Lung (tissue), 12 donors: ENCODE data around the gene LRRC61. TPM values are rescaled to one million over a fixed set of nuclear protein-coding genes. Genes with fewer than 3 reads are reported as not detected.

Source experiments
- ATAC-seq: fragments of 200-7000 bp; cut with Tn5 transposase; one replicate; pipeline ENCODE4 v1.9.1; 2020; ENCODE audit warnings: moderate number of reproducible peaks; ENCODE audit not compliant: insufficient read depth, low FRiP score
- DNase-seq, 3 donors: peaks; one replicate each; pipeline ENCODE4 v3.0.0-alpha.2; 2013 to 2017
- H3K27ac ChIP-seq, 2 donors: one replicate each; pipeline ENCODE4 v1.5.1; 2013; ENCODE audit warnings: mild to moderate bottlenecking in 2 of 2, moderate library complexity in 2 of 2, control low read depth in 1 of 2, inconsistent platforms in 1 of 2, low read depth in 1 of 2, low read length in 1 of 2
- H3K27me3 ChIP-seq, 3 donors: one replicate each; pipeline ENCODE4 v1.5.1; 2013; ENCODE audit warnings: low read length in 2 of 3; ENCODE audit not compliant: control insufficient read depth in 3 of 3, insufficient read depth in 3 of 3
- H3K36me3 ChIP-seq, 4 donors: one replicate each; pipeline ENCODE4 v1.5.1; 2013; ENCODE audit warnings: low read length in 4 of 4, mild to moderate bottlenecking in 1 of 4, moderate library complexity in 1 of 4; ENCODE audit not compliant: control insufficient read depth in 4 of 4, insufficient read depth in 4 of 4
- H3K4me1 ChIP-seq, 5 donors: one replicate each; pipeline ENCODE4 v1.5.1; 2013; ENCODE audit warnings: low read length in 5 of 5, mild to moderate bottlenecking in 2 of 5, moderate library complexity in 1 of 5; ENCODE audit not compliant: control insufficient read depth in 5 of 5, insufficient read depth in 5 of 5
- H3K4me3 ChIP-seq: one replicate; pipeline ENCODE4 v1.5.1; 2013; ENCODE audit warnings: mild to moderate bottlenecking, control low read depth, moderate library complexity
- H3K9ac ChIP-seq, 2 donors: one replicate each; pipeline ENCODE4 v1.5.1; 2013; ENCODE audit warnings: low read length in 2 of 2, control low read depth in 1 of 2; ENCODE audit not compliant: insufficient read depth in 1 of 2
- H3K9me3 ChIP-seq, 4 donors: one replicate each; pipeline ENCODE4 v1.5.1; 2013; ENCODE audit warnings: low read length in 3 of 4, mild to moderate bottlenecking in 1 of 4, moderate library complexity in 1 of 4; ENCODE audit not compliant: control insufficient read depth in 4 of 4, insufficient read depth in 3 of 4
- CTCF ChIP-seq: IDR thresholded peaks from 2 replicates; pipeline ENCODE4 v1.5.1; 2012; ENCODE audit warnings: mild to moderate bottlenecking; ENCODE audit errors: control extremely low read depth, extremely low read depth
- WGBS, 2 donors: extraction: QIAGEN DNeasy Blood & Tissue Kit; methylation state at CpG; one replicate each; pipeline ENCODE4 v1.1.7; 2013; 5-methylcytosine and 5-hydroxymethylcytosine counted together
- polyA plus RNA-seq, 2 donors: library from polyadenylated mRNA; stranded (reverse); fragments of 200-250 nt; gene quantifications; one replicate each; pipeline ENCODE4 v1.2.1, GENCODE V29; 2013
- total RNA-seq, 2 donors: library from RNA; depleted of rRNA in 1 of 2; stranded (reverse); fragments of >200 nt in 1 of 2; gene quantifications; one replicate each; pipeline ENCODE4 v1.2.1, GENCODE V29; 2014 to 2021
- donor health status: control.
- donor health status: control.
- donor health status: Bipolar disorder and iron deficiency.
- donor health status: healthy.
- donor health status: DM: yes; HTN: yes; CAD: no.

The LRRC61 gene
- total and polyA plus RNA-seq, 4 donors: 7.1 to 18.8 (median 13.0) TPM

GRCh38 chr7:150322114-150322832, 882 bp upstream of the LRRC61 start:
- peak overlapping the region; percentile 68 to 73 for H3K9ac ChIP-seq
- no peaks in the 10 kb centered on the region for H3K9me3 ChIP-seq
- peaks cover 0 to 36% (median 14%) of the 10 kb centered on the region in 5 donors for H3K4me1 ChIP-seq
- ATAC-seq (no peak), DNase-seq (no peak)
- no peaks in the 10 kb centered on the region for H3K27me3 ChIP-seq
- WGBS, 2 donors: 59 to 70% methylated on average over 4 of the region's 4 CpGs
- peak overlapping the region; percentile 56 for H3K4me3 ChIP-seq
- peaks cover 0 to 7% (median 3%) of the 10 kb centered on the region in 4 donors for H3K36me3 ChIP-seq
- no peak for TF ChIP-seq CTCF
- H3K27ac ChIP-seq: peak overlapping the region; percentile 28 to 83

- H3K4me1 ChIP-seq: peaks cover 0 to 36% (median 14%) of the 10 kb centered on the region in 5 donors
- H3K4me3 ChIP-seq: peak overlapping the region; percentile 56
- 17 to 18% methylated on average over 16 of the region's 16 CpGs for WGBS, 2 donors
- ATAC-seq (peak; percentile 8), DNase-seq (peak; percentile 28 to 60 (median 42))
- no peak for TF ChIP-seq CTCF
- H3K36me3 ChIP-seq: peaks cover 0 to 11% (median 5%) of the 10 kb centered on the region in 4 donors
- H3K9ac ChIP-seq: peak overlapping the region; percentile 65 to 68
- H3K27me3 ChIP-seq: no peaks in the 10 kb centered on the region
- no peaks in the 10 kb centered on the region for H3K9me3 ChIP-seq
- H3K27ac ChIP-seq: peak overlapping the region in 1 of 2 donors; percentile 86
Observed at GRCh38 chr7:150323682-150324372, 672 bp downstream of the LRRC61 start.

- Histone ChIP-seq H3K36me3 (peaks cover 0 to 13% (median 5%) of the 10 kb centered on the region in 4 donors), H3K4me3 (no peak overlapping the region), H3K9me3 (no peaks in the 10 kb centered on the region), H3K4me1 (peaks cover 0 to 36% (median 14%) of the 10 kb centered on the region in 5 donors), H3K9ac (peak overlapping the region in 1 of 2 donors; percentile 42), H3K27ac (peak overlapping the region in 1 of 2 donors; percentile 86), H3K27me3 (no peaks in the 10 kb centered on the region)
- TF ChIP-seq CTCF: no peak
- no peak for ATAC-seq
- WGBS, 2 donors: 60 to 66% methylated on average over 12 of the region's 12 CpGs
- peak in 2 of 3 donors; percentile 36 to 41 for DNase-seq
Observed at GRCh38 chr7:150324373-150324961, 1.3 kb downstream of the LRRC61 start.
